Mesendoderm (in vitro differentiated cells): ENCODE data around the gene PLCL1.

Experiments
- DNase-seq: peaks from one replicate; pipeline ENCODE4 v3.0.0; 2013
- H2AK5ac ChIP-seq: 2 replicates; pipeline ENCODE4 v1.6.1; 2013; ENCODE audit warnings: low read length, inconsistent platforms
- H2BK120ac ChIP-seq: 2 replicates; pipeline ENCODE4 v1.6.1; 2013; ENCODE audit warnings: low read depth, mild to moderate bottlenecking, low read length, moderate library complexity, mixed read lengths
- H2BK15ac ChIP-seq: replicated peaks from 2 replicates; pipeline ENCODE4 v1.6.1; 2013; ENCODE audit warnings: low read depth, mild to moderate bottlenecking, moderate library complexity
- H2BK5ac ChIP-seq: 2 replicates; pipeline ENCODE4 v1.6.1; 2013; ENCODE audit warnings: low read length, inconsistent platforms
- H3K18ac ChIP-seq: 2 replicates; pipeline ENCODE4 v1.6.1; 2013; ENCODE audit warnings: mild to moderate bottlenecking, low read length, mixed read lengths
- H3K23ac ChIP-seq: one replicate; pipeline ENCODE4 v1.6.1; 2013; ENCODE audit warnings: low read length
- H3K27ac ChIP-seq: 2 replicates; pipeline ENCODE4 v1.5.1; 2013; ENCODE audit warnings: low read depth, mild to moderate bottlenecking, inconsistent platforms, low read length, moderate library complexity
- H3K27me3 ChIP-seq: 2 replicates; pipeline ENCODE4 v1.6.1; 2013; ENCODE audit warnings: low read length, control low read depth, mild to moderate bottlenecking, inconsistent platforms; ENCODE audit not compliant: insufficient read depth, poor library complexity
- H3K36me3 ChIP-seq: 2 replicates; pipeline ENCODE4 v1.6.1; 2013; ENCODE audit warnings: low read length, inconsistent platforms; ENCODE audit not compliant: control insufficient read depth, insufficient read depth
- H3K4ac ChIP-seq: one replicate; pipeline ENCODE4 v1.6.1; 2013; ENCODE audit warnings: low read depth, mild to moderate bottlenecking, low read length, moderate library complexity
- H3K4me1 ChIP-seq: 2 replicates; pipeline ENCODE4 v1.6.1; 2013; ENCODE audit warnings: low read depth, low read length, inconsistent platforms; ENCODE audit not compliant: control insufficient read depth
- H3K4me2 ChIP-seq: 2 replicates; pipeline ENCODE4 v1.6.1; 2013; ENCODE audit warnings: low read length
- H3K4me3 ChIP-seq: 2 replicates; pipeline ENCODE4 v1.5.1; 2013; ENCODE audit warnings: mild to moderate bottlenecking, low read length
- H3K56ac ChIP-seq: one replicate; pipeline ENCODE4 v1.6.1; 2013; ENCODE audit warnings: low read length
- H3K79me1 ChIP-seq: 2 replicates; pipeline ENCODE4 v1.6.1; 2013; ENCODE audit warnings: low read length, inconsistent platforms
- H3K79me2 ChIP-seq: 2 replicates; pipeline ENCODE4 v1.6.1; 2013; ENCODE audit warnings: mild to moderate bottlenecking, low read length; ENCODE audit not compliant: control insufficient read depth, insufficient read depth
- H3K9ac ChIP-seq: 2 replicates; pipeline ENCODE4 v1.6.1; 2013; ENCODE audit warnings: low read length, inconsistent platforms
- H4K5ac ChIP-seq: one replicate; pipeline ENCODE4 v1.6.1; 2013; ENCODE audit warnings: low read length
- H4K8ac ChIP-seq: one replicate; pipeline ENCODE4 v1.6.1; 2013; ENCODE audit warnings: low read depth, mild to moderate bottlenecking, control low read depth, low read length, moderate library complexity
- WGBS: extraction: QIAGEN DNeasy Blood & Tissue Kit; methylation state at CpG from one replicate; pipeline ENCODE4 v1.1.7; 2013; ENCODE audit warnings: low lambda C conversion rate, missing lambda C conversion rate; ENCODE audit not compliant: insufficient coverage; ENCODE audit errors: extremely low coverage; 5-methylcytosine and 5-hydroxymethylcytosine counted together

Gene PLCL1

DNA sequence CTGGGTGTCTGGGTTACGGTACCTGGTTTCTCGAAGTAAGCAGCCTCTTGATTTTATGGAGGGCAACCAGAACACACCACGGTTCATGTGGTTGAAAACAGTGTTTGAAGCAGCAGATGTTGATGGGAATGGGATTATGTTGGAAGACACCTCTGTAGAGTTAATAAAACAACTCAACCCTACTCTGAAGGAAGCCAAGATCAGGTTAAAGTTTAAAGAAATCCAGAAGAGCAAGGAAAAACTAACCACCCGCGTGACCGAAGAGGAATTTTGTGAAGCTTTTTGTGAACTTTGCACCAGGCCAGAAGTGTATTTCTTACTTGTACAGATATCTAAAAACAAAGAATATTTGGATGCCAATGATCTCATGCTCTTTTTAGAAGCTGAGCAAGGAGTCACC is 279.8 kb downstream of the PLCL1 start:
- Histone ChIP-seq H3K36me3 (no peaks in the 10 kb centered on the region), H3K9ac (no peak overlapping the region), H3K4me2 (no peak overlapping the region), H2BK15ac (no peak overlapping the region), H3K23ac (no peak overlapping the region), H3K18ac (no peak overlapping the region), H2BK120ac (no peak overlapping the region), H3K79me1 (no peaks in the 10 kb centered on the region), H2BK5ac (no peak overlapping the region), H3K4ac (no peak overlapping the region), H4K8ac (no peak overlapping the region), H2AK5ac (no peak overlapping the region), H3K4me3 (no peak overlapping the region), H3K27me3 (no peaks in the 10 kb centered on the region), H3K27ac (no peak overlapping the region), H3K4me1 (no peaks in the 10 kb centered on the region), H3K56ac (no peak overlapping the region), H3K79me2 (no peaks in the 10 kb centered on the region), H4K5ac (no peak overlapping the region)
- no peak for DNase-seq
- no CpG with 5 or more reads among the region's 6 CpGs for WGBS

DNA sequence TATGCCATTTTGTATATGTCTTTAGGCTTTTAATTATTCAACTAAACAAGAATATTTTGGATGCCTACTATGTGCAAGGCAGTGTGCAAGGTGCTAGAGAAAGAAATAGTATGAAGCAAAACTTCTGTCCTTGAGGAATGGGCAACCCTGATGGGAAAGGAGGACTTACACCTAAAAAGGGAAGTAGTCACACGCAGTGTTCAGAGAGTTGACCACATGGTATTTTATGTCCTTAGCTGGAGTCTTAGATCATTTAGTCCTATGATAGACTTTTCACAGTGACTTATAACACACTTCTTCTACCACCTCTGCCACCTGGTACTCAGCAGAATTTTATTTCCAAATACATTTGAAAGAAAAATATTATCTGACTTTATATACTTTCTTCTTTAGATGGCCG is 291.6 kb downstream of the PLCL1 start:
- H3K27me3 ChIP-seq: no peaks in the 10 kb centered on the region
- no CpG with 5 or more reads among the region's 2 CpGs for WGBS
- H3K4ac ChIP-seq: no peak overlapping the region
- no peak overlapping the region for H3K23ac ChIP-seq
- no peak for DNase-seq
- no peak overlapping the region for H3K27ac ChIP-seq
- no peak overlapping the region for H3K18ac ChIP-seq
- no peak overlapping the region for H2BK120ac ChIP-seq
- no peaks in the 10 kb centered on the region for H3K4me1 ChIP-seq
- H3K4me3 ChIP-seq: no peak overlapping the region
- H3K9ac ChIP-seq: no peak overlapping the region
- no peak overlapping the region for H2AK5ac ChIP-seq
- no peaks in the 10 kb centered on the region for H3K79me2 ChIP-seq
- no peak overlapping the region for H4K5ac ChIP-seq
- no peaks in the 10 kb centered on the region for H3K79me1 ChIP-seq
- no peak overlapping the region for H4K8ac ChIP-seq
- H2BK15ac ChIP-seq: no peak overlapping the region
- no peak overlapping the region for H2BK5ac ChIP-seq
- H3K36me3 ChIP-seq: no peaks in the 10 kb centered on the region
- no peak overlapping the region for H3K56ac ChIP-seq
- H3K4me2 ChIP-seq: no peak overlapping the region

DNA sequence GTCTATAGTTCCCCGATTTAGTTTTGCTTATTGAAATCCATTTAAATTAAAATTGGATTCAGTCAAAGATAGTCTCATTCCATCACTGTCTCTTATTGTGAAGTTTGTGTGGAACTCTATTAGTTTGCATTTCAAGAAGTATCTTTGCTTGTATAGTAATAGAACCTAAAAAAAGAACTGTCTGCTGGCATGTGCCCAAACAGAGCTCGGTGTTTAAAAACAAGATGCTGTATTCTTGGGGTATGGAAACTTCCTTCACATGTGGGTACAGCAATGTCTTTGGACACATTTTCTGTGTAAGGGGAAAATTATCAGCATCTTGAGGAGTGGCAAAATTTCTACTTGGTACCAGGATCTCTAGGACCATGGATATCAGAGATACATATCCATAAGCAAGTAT is 292.6 kb downstream of the PLCL1 start:
- H3K79me1 ChIP-seq: no peaks in the 10 kb centered on the region
- WGBS: no CpG with 5 or more reads among the region's 2 CpGs
- no peak overlapping the region for H3K9ac ChIP-seq

GRCh38 chr2:198097630-198098029 is 293.2 kb downstream of the PLCL1 start:
- peak overlapping the region; percentile 84 for H3K18ac ChIP-seq
- no peaks in the 10 kb centered on the region for H3K79me2 ChIP-seq
- no peaks in the 10 kb centered on the region for H3K79me1 ChIP-seq
- no peak overlapping the region for H4K5ac ChIP-seq
- no peaks in the 10 kb centered on the region for H3K36me3 ChIP-seq
- no CpG with 5 or more reads among the region's 3 CpGs for WGBS
- H3K4me1 ChIP-seq: no peaks in the 10 kb centered on the region
- no peak overlapping the region for H2BK120ac ChIP-seq
- H3K4me2 ChIP-seq: no peak overlapping the region
- no peak overlapping the region for H2BK15ac ChIP-seq
- no peak overlapping the region for H3K56ac ChIP-seq
- H4K8ac ChIP-seq: no peak overlapping the region
- no peak overlapping the region for H3K4me3 ChIP-seq
- H3K9ac ChIP-seq: no peak overlapping the region
- H3K27me3 ChIP-seq: no peaks in the 10 kb centered on the region
- H3K27ac ChIP-seq: no peak overlapping the region
- no peak overlapping the region for H3K23ac ChIP-seq
- no peak for DNase-seq
- H3K4ac ChIP-seq: no peak overlapping the region
- no peak overlapping the region for H2AK5ac ChIP-seq
- H2BK5ac ChIP-seq: no peak overlapping the region

More for the DNA sequence above, 292.6 kb downstream of the PLCL1 start:
- H2BK5ac ChIP-seq: no peak overlapping the region
- no peak overlapping the region for H3K4me3 ChIP-seq
- no peak overlapping the region for H3K18ac ChIP-seq
- H3K27me3 ChIP-seq: no peaks in the 10 kb centered on the region
- no peak overlapping the region for H3K56ac ChIP-seq
- no peak overlapping the region for H3K4me2 ChIP-seq
- H4K8ac ChIP-seq: no peak overlapping the region
- no peaks in the 10 kb centered on the region for H3K79me2 ChIP-seq
- H3K27ac ChIP-seq: no peak overlapping the region
- no peak overlapping the region for H3K23ac ChIP-seq
- H2BK120ac ChIP-seq: no peak overlapping the region
- peak overlapping the region; percentile 57 for H4K5ac ChIP-seq
- H3K36me3 ChIP-seq: no peaks in the 10 kb centered on the region
- no peaks in the 10 kb centered on the region for H3K4me1 ChIP-seq
- DNase-seq: no peak
- no peak overlapping the region for H2BK15ac ChIP-seq
- no peak overlapping the region for H3K4ac ChIP-seq
- H2AK5ac ChIP-seq: no peak overlapping the region

DNA sequence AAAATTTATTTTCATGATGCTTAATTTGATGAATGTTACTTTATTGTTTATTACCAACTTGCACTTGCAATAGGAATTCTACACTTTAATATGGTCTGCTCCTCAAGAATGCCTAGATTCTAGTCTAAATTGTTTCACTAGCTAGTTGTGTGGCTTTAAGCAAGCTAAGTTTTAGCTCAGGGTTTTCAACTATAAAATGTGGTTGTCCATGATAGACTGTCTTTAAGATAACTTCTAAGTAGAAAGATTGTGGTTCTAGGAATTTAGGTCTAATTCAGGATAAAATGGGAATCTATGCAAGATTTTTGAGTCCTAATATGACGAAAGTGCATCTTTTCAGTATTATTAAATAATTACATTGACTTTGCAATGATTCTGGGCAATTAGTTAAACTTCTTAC is 294.0 kb downstream of the PLCL1 start:
- Histone ChIP-seq H3K18ac (no peak overlapping the region), H2BK120ac (no peak overlapping the region), H3K4ac (no peak overlapping the region), H4K8ac (no peak overlapping the region), H3K4me1 (no peaks in the 10 kb centered on the region), H2BK15ac (no peak overlapping the region), H3K9ac (no peak overlapping the region), H3K36me3 (no peaks in the 10 kb centered on the region), H3K23ac (no peak overlapping the region), H3K4me2 (no peak overlapping the region), H2AK5ac (no peak overlapping the region), H3K4me3 (no peak overlapping the region), H4K5ac (no peak overlapping the region), H3K79me2 (no peaks in the 10 kb centered on the region), H3K56ac (no peak overlapping the region), H3K27ac (no peak overlapping the region), H2BK5ac (no peak overlapping the region), H3K27me3 (no peaks in the 10 kb centered on the region), H3K79me1 (no peaks in the 10 kb centered on the region)
- no CpG with 5 or more reads among the region's 1 CpG for WGBS
- DNase-seq: no peak

DNA sequence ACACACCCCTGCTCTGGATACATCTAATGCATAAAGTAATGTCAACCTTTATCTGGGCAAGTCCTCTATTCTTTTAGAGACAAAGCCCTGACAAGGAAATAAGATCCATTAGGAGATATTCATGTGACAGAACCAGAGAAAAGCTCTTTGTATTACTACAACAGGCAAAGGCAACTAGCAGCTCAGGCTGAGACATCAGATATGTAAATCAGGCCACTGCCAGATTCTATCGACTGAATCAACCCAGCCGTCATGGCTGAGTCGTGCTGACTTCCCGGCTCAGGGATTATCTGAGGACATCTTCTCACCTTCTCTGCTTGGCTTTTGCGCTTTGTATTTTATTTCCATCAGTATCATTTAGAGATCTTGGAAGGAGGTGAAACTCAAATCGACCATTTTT is 294.5 kb downstream of the PLCL1 start:
- Histone ChIP-seq H3K4ac (no peak overlapping the region), H3K36me3 (no peaks in the 10 kb centered on the region), H2BK5ac (no peak overlapping the region), H2BK15ac (no peak overlapping the region), H3K79me2 (no peaks in the 10 kb centered on the region), H3K23ac (no peak overlapping the region), H4K5ac (no peak overlapping the region), H3K18ac (no peak overlapping the region), H3K27me3 (no peaks in the 10 kb centered on the region), H4K8ac (no peak overlapping the region), H3K9ac (no peak overlapping the region), H2AK5ac (no peak overlapping the region), H3K79me1 (no peaks in the 10 kb centered on the region), H3K4me3 (no peak overlapping the region), H3K4me1 (no peaks in the 10 kb centered on the region), H3K56ac (no peak overlapping the region), H2BK120ac (no peak overlapping the region), H3K4me2 (no peak overlapping the region), H3K27ac (no peak overlapping the region)
- DNase-seq: peak; percentile 94
- no CpG with 5 or more reads among the region's 6 CpGs for WGBS
